ENCODE measurements around the gene SPNS1.
"Not testable (repeated sequence)": the region's sequence is repeated elsewhere in the genome, so short reads cannot be mapped to it uniquely, and the experiment has no call there.

Gene SPNS1

DNA sequence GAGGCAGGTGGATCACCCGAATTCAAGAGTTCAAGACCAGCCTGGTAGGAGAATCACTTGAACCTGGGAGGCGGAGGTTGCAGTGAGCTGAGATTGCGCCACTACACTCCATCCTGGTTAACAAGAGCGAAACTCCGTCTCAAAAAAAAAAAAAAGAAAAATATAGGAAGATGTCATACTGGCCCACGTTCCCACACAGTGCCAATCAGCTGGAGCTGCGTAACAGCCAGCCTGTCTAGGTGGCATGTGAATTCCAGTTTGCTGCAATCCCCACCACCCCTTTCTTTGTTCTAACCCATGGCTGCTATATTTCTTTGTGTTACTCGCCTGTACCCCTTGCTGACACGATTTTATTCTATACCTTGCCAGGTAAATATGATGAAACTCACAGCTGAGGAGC is 16.4 kb upstream of the SPNS1 start:
- no peak for DNase-seq

GRCh38 chr16:28958836-28959235 is 15.7 kb upstream of the SPNS1 start:
- DNase-seq, result no peak

- DNase-seq, result no peak
Measured at GRCh38 chr16:28964072-28964471, 10.5 kb upstream of the SPNS1 start.

- no peak for DNase-seq
Measured at GRCh38 chr16:28964496-28964895, 10.1 kb upstream of the SPNS1 start.

DNA sequence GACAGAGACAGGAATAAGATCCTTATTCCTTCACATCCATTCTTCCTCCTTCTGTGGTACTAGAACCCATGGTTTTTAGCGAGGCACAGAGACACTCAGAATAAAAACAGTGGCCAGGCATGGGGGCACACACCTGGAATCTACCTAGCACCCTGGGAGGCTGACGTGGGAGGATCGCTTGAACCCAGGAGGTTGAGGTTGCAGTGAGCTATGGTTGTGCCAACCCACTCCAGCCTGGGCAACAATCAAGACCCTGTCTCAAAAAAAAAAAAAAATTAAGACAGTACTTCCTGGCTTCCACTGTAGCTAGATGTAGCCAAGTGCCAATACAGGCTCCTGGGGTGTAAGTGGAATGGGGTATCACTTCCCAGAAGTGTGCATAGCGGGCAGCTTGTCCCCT is 7.4 kb upstream of the SPNS1 start:
- DNase-seq, result no peak

DNA sequence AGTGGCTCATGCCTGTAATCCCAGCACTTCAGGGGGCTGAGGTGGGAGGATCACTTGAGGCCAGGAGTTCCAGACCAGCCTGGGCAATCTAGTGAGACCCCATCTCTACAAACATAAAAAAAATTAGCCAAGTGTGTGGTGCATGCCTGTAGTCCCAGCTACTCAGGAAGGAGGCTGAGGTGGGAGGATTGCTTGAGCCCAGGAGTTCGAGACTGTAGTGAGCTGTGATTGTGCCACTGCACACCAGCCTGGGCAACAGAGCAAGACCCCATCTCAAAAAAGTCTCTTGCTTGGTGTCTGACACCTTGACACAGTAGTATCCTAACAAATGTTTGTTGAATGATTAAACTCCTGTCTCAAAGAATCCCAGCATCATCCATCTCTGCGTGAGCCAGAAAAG is 4.9 kb upstream of the SPNS1 start:
- not testable (repeated sequence) for DNase-seq

DNA sequence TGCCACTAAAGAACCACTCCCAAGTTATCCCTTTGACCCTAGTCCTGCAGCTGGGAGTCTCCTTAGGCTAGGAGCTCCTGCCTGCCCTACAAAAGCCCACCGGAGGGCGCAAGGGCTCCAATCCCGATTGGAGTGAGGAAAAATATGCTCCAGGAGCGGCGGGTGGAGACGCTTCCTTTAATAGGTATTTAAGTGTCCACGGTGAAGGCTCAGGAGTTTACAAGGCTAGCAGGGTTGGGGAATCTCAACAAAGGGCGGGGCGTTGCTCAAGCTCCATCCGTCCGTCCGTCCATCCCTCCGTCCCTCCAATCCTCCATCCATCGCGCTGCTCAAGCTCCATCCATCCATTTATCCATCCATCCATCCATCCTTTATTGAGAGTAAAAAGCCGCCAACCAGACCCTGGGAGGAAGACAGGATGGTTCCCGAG is 556 bp upstream of the SPNS1 start:
- peak; percentile 64 for DNase-seq

DNA sequence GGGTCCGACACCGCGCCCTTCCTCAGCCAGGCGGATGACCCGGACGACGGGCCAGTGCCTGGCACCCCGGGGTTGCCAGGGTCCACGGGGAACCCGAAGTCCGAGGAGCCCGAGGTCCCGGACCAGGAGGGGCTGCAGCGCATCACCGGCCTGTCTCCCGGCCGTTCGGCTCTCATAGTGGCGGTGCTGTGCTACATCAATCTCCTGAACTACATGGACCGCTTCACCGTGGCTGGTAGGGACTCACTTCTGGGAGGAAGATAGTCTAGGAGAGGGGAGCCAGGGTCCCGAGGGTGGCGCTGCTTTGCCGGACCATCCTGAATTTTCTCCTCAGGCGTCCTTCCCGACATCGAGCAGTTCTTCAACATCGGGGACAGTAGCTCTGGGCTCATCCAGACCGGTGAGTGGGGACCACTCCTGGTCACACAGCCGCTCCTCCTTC is 601 bp downstream of the SPNS1 start:
- no peak for DNase-seq

GRCh38 chr16:28977703-28978662 is 3.4 kb downstream of the SPNS1 start:
- peak; percentile 8 for DNase-seq

GRCh38 chr16:28980330-28980729 is 5.8 kb downstream of the SPNS1 start:
- DNase-seq, result not testable (repeated sequence)

DNA sequence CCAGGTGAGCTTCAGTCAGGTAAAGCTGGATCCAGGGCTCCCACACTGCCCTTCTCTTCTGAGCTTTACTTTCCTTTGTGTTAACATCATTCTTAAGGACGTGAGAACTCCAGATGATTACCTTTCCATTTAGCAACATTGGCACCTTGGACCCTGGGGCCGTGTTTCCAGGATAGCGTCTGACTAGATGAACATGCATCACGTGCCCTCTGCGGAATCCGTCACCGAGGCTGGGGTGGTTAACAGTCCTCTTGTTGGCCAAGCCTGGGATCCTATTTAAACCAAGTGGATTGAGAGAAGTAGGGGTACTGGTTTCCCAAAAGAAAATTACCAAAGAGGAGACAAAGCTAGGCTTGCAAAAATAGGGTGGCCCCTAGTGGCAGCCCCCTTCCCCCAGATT is 6.4 kb downstream of the SPNS1 start:
- no peak for DNase-seq

- DNase-seq, result no peak
Measured at GRCh38 chr16:28981517-28981916, 6.9 kb downstream of the SPNS1 start.

GRCh38 chr16:28982418-28982817 is 7.8 kb downstream of the SPNS1 start:
- DNase-seq, result no peak

DNA sequence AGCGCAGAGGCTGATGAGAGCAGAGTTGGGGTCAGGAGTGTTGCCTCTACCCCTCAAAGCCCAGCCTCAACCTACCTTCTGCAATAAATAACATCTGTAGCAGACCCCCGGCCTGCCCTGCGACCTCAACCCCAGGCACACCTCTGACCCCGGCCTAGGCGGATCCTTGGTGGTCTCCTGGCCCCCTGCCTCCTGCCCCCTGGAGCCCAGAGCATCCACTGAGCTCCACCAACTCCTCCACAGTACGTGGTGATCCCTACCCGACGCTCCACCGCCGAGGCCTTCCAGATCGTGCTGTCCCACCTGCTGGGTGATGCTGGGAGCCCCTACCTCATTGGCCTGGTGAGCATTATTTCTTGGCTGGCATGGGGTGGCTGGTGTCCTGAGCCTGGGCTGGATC is 8.4 kb downstream of the SPNS1 start:
- no peak for DNase-seq

GRCh38 chr16:28983644-28984043 is 9.1 kb downstream of the SPNS1 start:
- DNase-seq, result no peak

- no peak for DNase-seq
Measured at GRCh38 chr16:28984091-28984490, 9.5 kb downstream of the SPNS1 start.

DNA sequence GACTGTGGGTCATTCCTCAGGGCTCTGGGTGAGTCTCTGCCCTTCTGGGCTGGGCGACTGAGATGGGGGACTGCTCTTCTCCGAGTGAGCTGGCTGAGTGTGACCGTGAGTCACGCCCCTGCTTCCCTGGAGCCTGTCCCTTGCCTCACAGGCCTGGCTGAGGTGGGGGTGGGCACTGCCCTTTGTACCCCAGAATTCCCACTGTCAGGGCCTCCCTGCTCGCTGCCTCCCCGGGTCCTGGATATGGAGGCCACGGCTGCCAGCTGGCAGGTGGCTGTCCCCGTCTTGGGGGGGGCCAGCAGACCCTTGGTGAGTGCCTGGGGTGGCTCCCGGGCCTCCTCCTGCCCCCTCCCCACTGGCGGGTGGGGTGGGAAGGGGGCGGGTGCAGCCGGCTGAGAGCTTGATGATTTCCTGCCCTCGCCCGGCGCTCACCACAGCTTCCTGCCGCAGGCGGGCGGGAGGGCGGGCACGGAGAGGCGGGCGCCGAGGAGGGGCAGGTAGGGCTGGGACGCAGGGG is 10.1 kb downstream of the SPNS1 start, which contains the start of gene LAT:
Gene LAT (plus strand): TSS at position 434 of the 517 bp plus-strand sequence. CDS start 366 bp downstream, outside the sequence.
- DNase-seq, result no peak

GRCh38 chr16:28985211-28986041 is 10.8 kb downstream of the SPNS1 start:
- DNase-seq, result no peak

GRCh38 chr16:28986046-28986445 is 11.5 kb downstream of the SPNS1 start:
- no peak for DNase-seq

DNA sequence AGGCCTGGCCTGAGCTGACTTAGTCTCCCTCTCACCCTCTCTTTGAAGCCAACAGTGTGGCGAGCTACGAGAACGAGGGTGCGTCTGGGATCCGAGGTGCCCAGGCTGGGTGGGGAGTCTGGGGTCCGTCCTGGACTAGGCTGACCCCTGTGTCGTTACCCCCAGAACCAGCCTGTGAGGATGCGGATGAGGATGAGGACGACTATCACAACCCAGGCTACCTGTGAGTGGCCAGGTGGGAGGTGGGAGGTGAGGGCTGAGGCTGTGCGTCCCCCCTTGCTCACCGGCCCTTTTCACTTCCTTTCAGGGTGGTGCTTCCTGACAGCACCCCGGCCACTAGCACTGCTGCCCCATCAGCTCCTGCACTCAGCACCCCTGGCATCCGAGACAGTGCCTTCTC is 11.9 kb downstream of the SPNS1 start:
- no peak for DNase-seq

DNA sequence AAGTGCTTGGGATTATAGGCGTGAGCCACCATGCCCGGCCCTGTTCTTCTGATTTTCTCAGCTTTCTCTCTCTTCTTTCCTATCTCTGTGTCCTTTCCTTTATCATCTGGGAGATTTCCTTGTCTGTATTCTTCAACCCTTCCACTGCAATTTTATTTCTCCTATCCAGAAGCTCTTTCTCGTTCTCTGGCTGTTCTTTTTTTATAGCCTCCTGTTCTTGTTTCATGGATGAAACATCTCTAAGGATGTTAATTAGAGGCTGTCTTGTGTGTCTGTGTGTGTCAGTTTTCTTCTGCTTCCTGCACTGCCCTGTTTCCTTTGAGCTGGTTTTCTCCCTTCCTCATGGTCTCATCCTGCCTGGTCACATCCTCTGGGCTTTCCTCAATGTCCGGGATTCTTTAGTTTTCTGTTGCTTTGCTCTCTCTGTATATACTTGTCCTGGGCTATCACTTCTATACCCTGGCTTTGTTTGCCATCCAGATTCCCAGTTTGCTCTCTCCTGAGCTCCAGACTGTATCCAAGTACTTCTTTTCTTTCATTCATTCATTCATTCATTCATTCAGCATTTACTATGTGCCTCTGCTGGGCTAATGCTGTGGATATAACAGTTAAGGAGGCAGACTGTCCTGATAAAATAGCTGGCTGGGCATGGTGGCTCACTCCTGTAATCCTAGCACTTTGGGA is 12.7 kb downstream of the SPNS1 start:
- no peak for DNase-seq

DNA sequence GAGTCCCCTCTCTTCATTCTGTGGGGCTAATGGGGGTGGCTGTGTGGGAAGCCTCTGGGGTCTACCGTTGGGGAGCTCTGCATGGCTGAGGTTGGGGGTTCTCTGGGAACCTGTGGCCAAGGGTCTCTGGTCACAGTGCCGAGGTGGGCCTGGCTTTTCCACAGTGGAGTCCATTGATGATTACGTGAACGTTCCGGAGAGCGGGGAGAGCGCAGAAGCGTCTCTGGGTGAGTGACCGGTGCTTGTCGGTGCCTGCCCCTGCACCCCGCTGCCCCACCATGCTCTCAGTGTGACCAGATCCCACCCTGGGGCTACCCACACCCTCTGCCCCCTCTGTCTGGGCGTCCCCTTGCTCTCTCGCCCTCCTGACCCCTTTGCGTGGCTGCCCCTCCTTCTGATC is 14.8 kb downstream of the SPNS1 start:
- no peak for DNase-seq
